GM18868 (cell line): ENCODE measurements around the gene GNS.
"Not testable (repeated sequence)": the region's sequence is repeated elsewhere in the genome, so short reads cannot be mapped to it uniquely, and the experiment has no call there.

Source experiments
- ATAC-seq: cut with Tn5 transposase; IDR thresholded peaks from one replicate; pipeline ENCODE4 v1.9.1; 2021; ENCODE audit warnings: mild to moderate bottlenecking, moderate library complexity; ENCODE audit not compliant: unreplicated experiment

The GNS gene

GRCh38 chr12:64699504-64700115 is 59.6 kb downstream of the GNS start:
- ATAC-seq = no peak

GRCh38 chr12:64696080-64696741 is 63.0 kb downstream of the GNS start:
- ATAC-seq = no peak

- no peak for ATAC-seq
Observed at GRCh38 chr12:64695550-64695949, 63.7 kb downstream of the GNS start.

DNA sequence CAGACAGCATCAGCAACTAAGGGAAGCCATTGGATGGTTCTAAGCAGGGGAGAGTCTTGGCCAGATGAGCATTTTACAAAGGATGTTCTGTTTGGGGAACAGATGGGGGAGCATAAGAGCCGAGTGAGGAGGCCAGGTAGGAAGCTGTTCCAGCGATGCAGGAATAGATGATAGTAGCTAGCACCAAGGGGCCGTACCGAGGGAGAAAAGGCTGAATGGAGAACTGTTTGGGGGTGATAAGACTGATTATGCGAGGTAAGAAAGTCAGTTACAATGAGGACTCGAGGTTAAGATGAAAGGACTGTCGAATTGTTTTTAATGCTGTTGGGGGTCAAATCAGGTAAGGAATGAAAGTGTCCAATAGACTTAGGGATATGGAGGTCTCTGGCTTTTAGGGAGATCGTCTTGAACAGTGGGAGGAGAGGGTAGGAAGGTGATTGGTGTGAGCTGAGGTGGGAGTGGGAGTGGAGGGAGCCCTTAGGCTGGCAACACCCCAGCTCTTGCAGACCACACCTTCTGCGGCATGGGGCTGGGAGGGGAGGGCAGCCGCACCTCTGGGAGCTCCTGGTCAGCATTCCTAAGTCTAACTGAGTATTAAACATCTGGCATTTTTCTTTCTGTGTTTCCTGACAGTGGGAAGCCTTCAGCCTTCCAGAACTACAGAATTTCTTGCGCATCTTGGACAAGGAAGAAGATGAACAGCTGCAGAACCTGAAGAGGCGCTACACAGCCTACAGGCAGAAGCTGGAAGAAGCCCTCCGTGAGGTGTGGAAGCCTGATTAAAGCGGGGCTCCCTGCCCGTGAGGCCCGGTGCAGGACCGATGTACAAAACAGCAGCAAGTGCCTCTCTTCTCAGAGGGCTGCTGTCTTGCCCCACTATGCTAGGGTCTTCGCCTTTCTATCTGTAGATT is 64.8 kb downstream of the GNS start:
- ATAC-seq = no peak

GRCh38 chr12:64691795-64692583 is 67.2 kb downstream of the GNS start:
- no peak for ATAC-seq

- no peak for ATAC-seq
Observed at GRCh38 chr12:64691227-64691794, 67.9 kb downstream of the GNS start.

DNA sequence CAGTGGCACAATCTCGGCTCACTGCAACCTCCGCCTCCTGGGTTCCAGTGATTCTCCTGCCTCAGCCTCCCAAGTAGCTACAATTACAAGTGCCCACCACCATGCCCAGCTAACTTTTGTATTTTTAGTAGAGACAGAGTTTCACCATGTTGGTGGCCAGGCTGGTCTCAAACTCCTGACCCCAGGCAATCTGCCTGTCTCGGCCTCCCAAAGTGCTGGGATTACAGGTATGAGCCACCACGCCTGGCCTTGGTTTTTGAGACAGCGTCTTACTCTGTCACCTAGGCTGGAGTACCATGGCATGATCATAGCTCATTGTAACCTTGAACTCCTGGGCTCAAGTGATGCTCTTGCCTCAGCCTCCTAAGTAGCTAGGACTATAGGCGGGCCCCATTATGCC is 69.0 kb downstream of the GNS start:
- ATAC-seq = not testable (repeated sequence)

- no peak for ATAC-seq
Observed at GRCh38 chr12:64688715-64689114, 70.5 kb downstream of the GNS start.

- no peak for ATAC-seq
Observed at GRCh38 chr12:64688219-64688618, 71.0 kb downstream of the GNS start.

DNA sequence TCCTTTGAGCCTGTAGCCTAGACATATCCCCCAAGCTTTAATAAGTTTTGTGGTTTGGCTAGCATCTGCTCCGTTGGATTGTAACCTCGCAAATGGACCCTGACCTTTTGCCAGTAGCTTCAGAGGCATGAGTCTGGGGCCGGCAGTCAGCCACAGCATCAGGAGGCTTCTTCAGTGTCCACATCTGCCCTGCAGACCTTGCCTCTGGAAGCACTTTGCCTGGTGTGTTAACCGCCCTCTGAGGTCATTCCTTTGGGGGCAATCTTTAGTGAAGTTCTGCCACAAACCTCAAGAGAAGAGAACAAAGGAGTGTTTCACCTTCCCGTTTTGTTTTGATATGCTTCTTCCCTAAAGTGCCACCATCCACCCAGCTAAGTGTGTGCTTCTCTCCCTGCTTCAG is 71.4 kb downstream of the GNS start:
- ATAC-seq = no peak

GRCh38 chr12:64685605-64686004 is 73.6 kb downstream of the GNS start:
- ATAC-seq = no peak

DNA sequence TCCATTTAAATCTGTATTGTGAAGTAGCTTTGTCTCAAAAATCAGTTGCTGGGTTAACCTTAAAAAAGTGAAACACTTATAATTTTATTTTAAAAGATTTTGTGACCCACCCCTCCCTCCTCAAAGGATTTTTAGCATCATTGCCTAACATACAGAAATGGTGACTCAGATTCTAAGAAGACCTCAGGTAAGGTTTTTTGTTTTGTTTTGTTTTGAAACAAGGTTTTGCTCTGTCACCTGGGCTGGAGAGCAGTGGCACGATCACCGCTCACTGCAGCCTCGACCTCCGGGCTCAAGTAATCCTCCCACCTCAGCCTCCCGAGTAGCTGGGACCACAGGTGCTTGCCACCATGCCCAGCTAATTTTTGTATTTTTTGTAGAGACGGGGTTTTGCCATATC is 74.2 kb downstream of the GNS start:
- no peak for ATAC-seq

DNA sequence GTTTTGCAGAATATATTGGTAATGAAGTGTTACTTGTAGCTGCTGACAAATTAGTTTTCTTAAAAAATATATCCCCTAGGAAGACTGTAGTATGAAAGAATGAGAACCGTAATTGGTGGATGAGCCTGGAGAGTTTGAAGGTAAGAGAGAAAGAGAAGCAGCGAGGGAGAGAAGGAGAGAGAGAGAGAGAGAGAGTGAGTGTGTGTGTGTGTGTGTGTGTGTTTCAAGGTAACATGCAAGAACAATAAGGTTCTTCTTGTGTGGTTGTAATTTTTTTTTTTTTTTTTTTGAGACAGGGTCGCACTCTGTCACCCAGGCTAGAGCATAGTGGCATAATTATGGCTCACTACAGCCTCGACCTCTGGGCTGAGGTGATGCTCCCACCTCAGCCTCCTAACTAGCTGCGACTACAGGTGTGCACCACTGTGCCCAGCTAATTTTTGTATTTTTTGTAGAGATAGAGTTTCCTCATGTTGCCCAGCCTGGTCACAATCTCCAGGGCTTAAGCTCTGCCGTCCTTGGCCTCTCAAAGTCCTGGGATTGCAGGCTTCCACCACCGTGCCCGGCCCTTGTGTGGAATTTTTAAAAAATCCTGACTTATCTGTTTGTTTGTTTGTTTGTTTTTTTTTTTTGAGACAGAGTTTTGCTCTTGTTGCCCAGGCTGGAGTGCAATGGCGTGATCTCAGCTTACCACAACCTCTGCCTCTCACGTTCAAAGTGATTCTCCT is 75.2 kb downstream of the GNS start:
- ATAC-seq = no peak

- ATAC-seq = no peak
Observed at GRCh38 chr12:64682572-64683277, 76.5 kb downstream of the GNS start.

GRCh38 chr12:64681200-64682052 is 77.8 kb downstream of the GNS start:
- peak; percentile 59 for ATAC-seq

DNA sequence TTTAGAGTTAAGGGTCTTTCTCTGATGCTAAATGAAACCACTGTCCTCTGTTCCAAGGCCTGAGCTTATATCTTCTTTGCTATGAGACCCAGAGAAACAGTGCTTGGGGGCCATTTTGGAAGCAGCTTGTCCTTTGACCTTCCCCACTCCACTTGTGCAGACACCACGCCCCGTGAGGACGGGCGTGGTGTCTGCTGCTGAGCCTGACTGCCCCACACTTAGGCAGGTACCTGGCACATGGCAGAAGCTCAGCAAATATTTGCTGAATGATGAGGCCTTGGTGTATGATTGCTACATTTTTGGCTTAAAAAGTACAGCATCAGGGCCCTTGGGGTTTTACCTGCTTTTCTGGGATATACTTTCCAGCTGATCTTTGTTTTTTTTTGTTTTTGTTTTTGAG is 79.0 kb downstream of the GNS start:
- ATAC-seq = no peak

GRCh38 chr12:64679487-64680001 is 79.7 kb downstream of the GNS start:
- ATAC-seq = peak; percentile 27

DNA sequence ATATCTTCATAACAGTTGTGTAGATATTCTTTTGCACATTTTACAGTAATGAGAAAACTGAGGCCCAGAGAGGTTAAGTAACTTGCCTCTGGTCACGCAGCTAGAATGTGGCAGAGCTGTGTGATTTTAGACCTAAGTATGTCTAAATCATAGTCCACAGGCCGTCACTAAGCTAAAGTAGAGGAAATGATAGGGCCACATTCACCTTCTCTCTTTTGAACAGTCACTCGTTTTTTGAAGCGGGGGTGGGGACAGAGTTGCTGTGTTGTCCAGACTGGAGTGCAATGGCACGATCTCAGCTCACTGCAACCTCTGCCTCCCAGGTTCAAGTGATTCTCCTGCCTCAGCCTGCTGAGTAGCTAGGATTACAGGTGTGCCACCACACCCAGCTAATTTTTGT is 80.4 kb downstream of the GNS start:
- ATAC-seq = no peak
